ENCODE data around the gene RPL28. TPM values are rescaled to one million over a fixed set of nuclear protein-coding genes. Genes with fewer than 3 reads are reported as not detected.
A peak's percentile ranks its signal among the peaks of the same experiment; 100 is the strongest.
"Not testable (repeated sequence)": the region's sequence is repeated elsewhere in the genome, so short reads cannot be mapped to it uniquely, and the experiment has no call there.

RPL28 gene
- total RNA-seq, 1 donor from 2014 or later, result 112 TPM

GRCh38 chr19:55392820-55393761, 7.4 kb downstream of the RPL28 start:
- no peak for DNase-seq

- DNase-seq, result no peak
Measured at GRCh38 chr19:55398200-55398925, 12.6 kb downstream of the RPL28 start.

GRCh38 chr19:55400281-55401087, 14.8 kb downstream of the RPL28 start:
- DNase-seq, result no peak

- not testable (repeated sequence) for DNase-seq
Measured at GRCh38 chr19:55401390-55401789, 15.7 kb downstream of the RPL28 start.

GRCh38 chr19:55402509-55402908, 16.8 kb downstream of the RPL28 start:
- DNase-seq, result no peak

- DNase-seq, result no peak
Measured at GRCh38 chr19:55405638-55406037, 19.9 kb downstream of the RPL28 start.

- no peak for DNase-seq
Measured at GRCh38 chr19:55406091-55406825, 20.5 kb downstream of the RPL28 start.

GRCh38 chr19:55406826-55407549, 21.3 kb downstream of the RPL28 start:
- DNase-seq, result no peak

- DNase-seq, result not testable (repeated sequence)
Measured at GRCh38 chr19:55407550-55407799, 21.7 kb downstream of the RPL28 start, which contains the start of gene UBE2S. Gene UBE2S (minus strand): TSS chr19:55407788. CDS start chr19:55407589, 199 bp downstream.

- peak; percentile 97 for DNase-seq
Measured at GRCh38 chr19:55407800-55408532, 22.2 kb downstream of the RPL28 start.

- DNase-seq, result no peak
Measured at GRCh38 chr19:55408533-55408872, 22.8 kb downstream of the RPL28 start.

GRCh38 chr19:55409179-55409578, 23.4 kb downstream of the RPL28 start:
- DNase-seq, result not testable (repeated sequence)

- DNase-seq, result no peak
Measured at GRCh38 chr19:55410168-55410567, 24.4 kb downstream of the RPL28 start.

- DNase-seq, result peak; percentile 27
Measured at GRCh38 chr19:55418185-55418584, 32.5 kb downstream of the RPL28 start.

- no peak for DNase-seq
Measured at GRCh38 chr19:55419103-55419502, 33.4 kb downstream of the RPL28 start.

- DNase-seq, result no peak
Measured at GRCh38 chr19:55419624-55420236, 34.0 kb downstream of the RPL28 start.

- DNase-seq, result not testable (repeated sequence)
Measured at GRCh38 chr19:55421281-55421680, 35.5 kb downstream of the RPL28 start.

- no peak for DNase-seq
Measured at GRCh38 chr19:55423225-55424005, 37.7 kb downstream of the RPL28 start.

- no peak for DNase-seq
Measured at GRCh38 chr19:55424518-55424917, 38.8 kb downstream of the RPL28 start.

Measured in occipital lobe (tissue), 2 donors.